Mesenchymal stem cell (in vitro differentiated cells and primary cell): ENCODE results near the gene ATG5.

Source experiments
- DNase-seq: peaks from one replicate; pipeline ENCODE4 v3.0.0-alpha.2; 2013
- H2AFZ ChIP-seq: one replicate; pipeline ENCODE4 v1.6.1; 2013; ENCODE audit warnings: low read depth, mild to moderate bottlenecking, control low read depth, inconsistent platforms, low read length, moderate library complexity
- H2AK5ac ChIP-seq: 2 replicates; pipeline ENCODE4 v1.6.1; 2013; ENCODE audit warnings: low read length, moderate library complexity, mild to moderate bottlenecking, inconsistent platforms; ENCODE audit not compliant: severe bottlenecking
- H2BK120ac ChIP-seq: one replicate; pipeline ENCODE4 v1.6.1; 2013; ENCODE audit warnings: low read depth, mild to moderate bottlenecking, inconsistent platforms, low read length, moderate library complexity
- H2BK12ac ChIP-seq, 2 experiments: one replicate each; pipeline ENCODE4 v1.6.1; 2013; ENCODE audit warnings: inconsistent platforms in 2 of 2, low read length in 2 of 2, mild to moderate bottlenecking in 2 of 2, moderate library complexity in 2 of 2, control low read depth in 1 of 2
- H2BK15ac ChIP-seq: one replicate; pipeline ENCODE4 v1.6.1; 2013; ENCODE audit warnings: mild to moderate bottlenecking, low read depth, inconsistent platforms; ENCODE audit not compliant: poor library complexity, severe bottlenecking
- H2BK5ac ChIP-seq: 2 replicates; pipeline ENCODE4 v1.6.1; 2013; ENCODE audit warnings: low read depth, mild to moderate bottlenecking, low read length, control low read depth, inconsistent platforms; ENCODE audit not compliant: poor library complexity, severe bottlenecking
- H3K14ac ChIP-seq, 2 experiments: one replicate each; pipeline ENCODE4 v1.6.1; 2013; ENCODE audit warnings: inconsistent platforms in 2 of 2, low read length in 2 of 2, control low read depth in 1 of 2, mild to moderate bottlenecking in 1 of 2, moderate library complexity in 1 of 2
- H3K18ac ChIP-seq, 2 experiments: one replicate each; pipeline ENCODE4 v1.6.1; 2013; ENCODE audit warnings: inconsistent platforms in 2 of 2, low read length in 2 of 2, control low read depth in 1 of 2, low read depth in 1 of 2, mild to moderate bottlenecking in 1 of 2
- H3K23ac ChIP-seq, 2 experiments: one replicate each; pipeline ENCODE4 v1.6.1; 2013; ENCODE audit warnings: inconsistent platforms in 2 of 2, low read length in 2 of 2, mild to moderate bottlenecking in 2 of 2, moderate library complexity in 2 of 2, control low read depth in 1 of 2
- H3K27ac ChIP-seq: 2 replicates; pipeline ENCODE4 v1.5.1; 2013; ENCODE audit warnings: mild to moderate bottlenecking, moderate library complexity, low read length, control low read depth, inconsistent platforms; ENCODE audit not compliant: poor library complexity, severe bottlenecking
- H3K27me3 ChIP-seq, 2 experiments: 2 replicates each; pipeline versions ENCODE4 v1.6.1 to v1.7.0; 2013; ENCODE audit warnings: low read length in 2 of 2, mild to moderate bottlenecking in 2 of 2, moderate library complexity in 2 of 2, control low read depth in 1 of 2, inconsistent platforms in 1 of 2; ENCODE audit not compliant: control insufficient read depth in 1 of 2, insufficient read depth in 1 of 2
- H3K36me3 ChIP-seq, 2 experiments: 2 replicates each; pipeline versions ENCODE4 v1.6.1 to v1.7.0; 2013; ENCODE audit warnings: low read length in 2 of 2, control low read depth in 1 of 2, inconsistent platforms in 1 of 2, low read depth in 1 of 2, mild to moderate bottlenecking in 1 of 2; ENCODE audit not compliant: insufficient read depth in 2 of 2, control insufficient read depth in 1 of 2
- H3K4ac ChIP-seq, 2 experiments: one replicate each; pipeline ENCODE4 v1.6.1; 2013; ENCODE audit warnings: inconsistent platforms in 2 of 2, low read length in 2 of 2, mild to moderate bottlenecking in 2 of 2, moderate library complexity in 2 of 2, control low read depth in 1 of 2, low read depth in 1 of 2
- H3K4me1 ChIP-seq: 2 replicates; pipeline ENCODE4 v1.6.1; 2013; ENCODE audit warnings: low read depth, low read length, control low read depth; ENCODE audit not compliant: control insufficient read depth, insufficient read depth
- H3K4me2 ChIP-seq: 2 replicates; pipeline ENCODE4 v1.6.1; 2013; ENCODE audit warnings: low read length, mild to moderate bottlenecking, inconsistent platforms; ENCODE audit not compliant: poor library complexity, severe bottlenecking
- H3K4me3 ChIP-seq, 2 experiments: 2 replicates each; pipeline versions ENCODE4 v1.5.1 to v1.7.0; 2013; ENCODE audit warnings: low read length in 2 of 2, mild to moderate bottlenecking in 2 of 2, control low read depth in 1 of 2, low read depth in 1 of 2; ENCODE audit not compliant: insufficient read depth in 1 of 2
- H3K79me1 ChIP-seq: replicated peaks from 2 replicates; pipeline ENCODE4 v1.6.1; 2013; ENCODE audit warnings: mild to moderate bottlenecking, control low read depth, low read length, inconsistent platforms; ENCODE audit not compliant: poor library complexity, severe bottlenecking
- H3K9ac ChIP-seq: 2 replicates; pipeline ENCODE4 v1.7.0; 2013; ENCODE audit warnings: mild to moderate bottlenecking, low read length, moderate library complexity
- H3K9me3 ChIP-seq: 2 replicates; pipeline ENCODE4 v1.7.0; 2013; ENCODE audit warnings: mild to moderate bottlenecking, low read length; ENCODE audit not compliant: control insufficient read depth
- H4K8ac ChIP-seq: one replicate; pipeline ENCODE4 v1.6.1; 2013; ENCODE audit warnings: inconsistent platforms, mild to moderate bottlenecking, low read length, moderate library complexity
- H4K91ac ChIP-seq: one replicate; pipeline ENCODE4 v1.6.1; 2013; ENCODE audit warnings: mild to moderate bottlenecking, low read length, inconsistent platforms
- WGBS: methylation state at CpG from one replicate; pipeline ENCODE4 v1.1.7; 2013; ENCODE audit warnings: mixed read lengths; 5-methylcytosine and 5-hydroxymethylcytosine counted together

ATG5 gene

DNA sequence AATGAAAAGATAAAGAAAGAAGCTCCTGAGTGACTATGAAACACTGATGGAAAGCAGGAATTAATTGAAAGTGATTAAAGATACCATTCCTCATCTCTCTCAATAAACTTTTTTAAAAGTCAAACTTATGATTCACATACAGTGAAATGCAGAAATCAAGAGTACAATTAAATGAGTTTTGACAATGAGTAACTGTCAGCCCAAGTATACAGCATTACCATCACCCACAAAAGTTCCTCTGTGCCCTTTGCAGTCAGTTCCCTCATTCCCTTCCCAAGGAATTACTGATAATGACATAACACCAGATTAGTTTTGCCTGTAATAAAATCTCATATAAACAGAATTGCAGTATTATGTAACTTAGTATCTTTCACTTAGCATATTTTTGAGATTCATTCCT is 44.5 kb downstream of the ATG5 start:
- no peak overlapping the region for H2AFZ ChIP-seq
- H3K9me3 ChIP-seq: peaks cover 5% of the 10 kb centered on the region
- H2BK12ac ChIP-seq: no peak overlapping the region
- DNase-seq: no peak
- no peak overlapping the region for H2AK5ac ChIP-seq
- no peak overlapping the region for H4K8ac ChIP-seq
- H3K79me1 ChIP-seq: peaks cover 27% of the 10 kb centered on the region
- no peak overlapping the region for H3K27ac ChIP-seq
- no peak overlapping the region for H3K9ac ChIP-seq
- no peak overlapping the region for H2BK120ac ChIP-seq
- H2BK5ac ChIP-seq: no peak overlapping the region
- no peak overlapping the region for H3K4me3 ChIP-seq
- H4K91ac ChIP-seq: no peak overlapping the region
- no peak overlapping the region for H3K4ac ChIP-seq
- H3K27me3 ChIP-seq: no peaks in the 10 kb centered on the region
- no peak overlapping the region for H3K14ac ChIP-seq
- H3K18ac ChIP-seq: no peak overlapping the region
- no peaks in the 10 kb centered on the region for H3K4me1 ChIP-seq
- H3K4me2 ChIP-seq: no peak overlapping the region
- no peak overlapping the region for H3K23ac ChIP-seq
- peaks cover 2 to 28% of the 10 kb centered on the region in 2 experiments for H3K36me3 ChIP-seq
- H2BK15ac ChIP-seq: no peak overlapping the region

DNA sequence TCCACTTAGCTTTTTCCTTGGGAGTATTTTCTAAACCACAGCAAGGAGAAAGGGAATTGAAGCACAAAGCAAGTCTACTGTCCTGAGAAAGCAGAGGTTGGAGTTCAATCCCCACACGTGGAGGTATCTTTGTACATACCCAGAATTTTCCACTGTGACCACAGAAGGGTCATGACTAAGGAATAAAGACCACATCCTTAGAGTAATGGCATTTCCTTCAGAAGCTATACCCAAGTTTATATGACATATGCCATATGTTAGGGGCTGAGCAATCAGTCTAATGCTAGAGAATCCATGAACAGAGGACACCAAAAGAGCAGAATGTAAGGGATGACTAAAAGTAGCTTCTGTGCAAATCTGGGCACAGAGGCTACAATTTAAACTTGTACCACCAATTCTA is 46.4 kb downstream of the ATG5 start:
- no peak overlapping the region for H3K4me3 ChIP-seq
- no peaks in the 10 kb centered on the region for H3K27me3 ChIP-seq
- H2AK5ac ChIP-seq: no peak overlapping the region
- H3K18ac ChIP-seq: no peak overlapping the region
- H4K91ac ChIP-seq: no peak overlapping the region
- no peak overlapping the region for H3K27ac ChIP-seq
- no peaks in the 10 kb centered on the region for H3K4me1 ChIP-seq
- H3K9ac ChIP-seq: no peak overlapping the region
- H3K9me3 ChIP-seq: peaks cover 4% of the 10 kb centered on the region
- 0% methylated on average over 1 of the region's 1 CpG for WGBS
- H3K4me2 ChIP-seq: no peak overlapping the region
- no peak overlapping the region for H2BK15ac ChIP-seq
- H2BK12ac ChIP-seq: no peak overlapping the region
- H3K79me1 ChIP-seq: peaks cover 20% of the 10 kb centered on the region
- H2AFZ ChIP-seq: no peak overlapping the region
- no peak overlapping the region for H2BK5ac ChIP-seq
- H3K36me3 ChIP-seq: peaks cover 2 to 25% of the 10 kb centered on the region in 2 experiments
- DNase-seq: peak; percentile 85
- H3K4ac ChIP-seq: no peak overlapping the region
- peak overlapping the region; percentile 69 for H4K8ac ChIP-seq
- H3K23ac ChIP-seq: no peak overlapping the region
- no peak overlapping the region for H2BK120ac ChIP-seq
- H3K14ac ChIP-seq: no peak overlapping the region

DNA sequence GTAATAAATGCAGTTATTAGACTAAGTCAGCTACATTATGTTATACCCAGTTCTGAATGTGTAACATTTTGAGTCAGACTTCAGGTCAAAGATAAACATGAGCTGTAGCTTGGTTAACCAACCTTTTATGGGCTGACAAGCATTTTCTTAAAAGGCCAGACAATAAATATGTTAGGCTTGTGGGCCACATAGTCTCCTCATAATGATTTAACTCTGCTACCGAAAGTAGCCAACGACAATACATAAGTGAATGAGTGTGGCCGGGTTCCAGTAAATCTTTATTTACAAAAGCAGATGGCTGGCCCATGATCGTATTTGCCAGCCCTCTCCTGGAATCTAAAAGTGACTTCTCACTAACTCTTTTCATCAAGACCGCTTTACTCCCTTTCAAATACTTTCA is 49.9 kb downstream of the ATG5 start:
- H3K9me3 ChIP-seq: no peaks in the 10 kb centered on the region
- no peak overlapping the region for H3K9ac ChIP-seq
- H3K36me3 ChIP-seq: peaks cover 2 to 21% of the 10 kb centered on the region in 2 experiments
- no peak overlapping the region for H4K8ac ChIP-seq
- H3K4me2 ChIP-seq: no peak overlapping the region
- H2BK120ac ChIP-seq: no peak overlapping the region
- peak; percentile 68 for DNase-seq
- 40% methylated on average over 5 of the region's 5 CpGs for whole genome bisulfite sequencing
- no peak overlapping the region for H2AFZ ChIP-seq
- peaks cover 14% of the 10 kb centered on the region for H3K79me1 ChIP-seq
- H2BK5ac ChIP-seq: no peak overlapping the region
- no peaks in the 10 kb centered on the region for H3K27me3 ChIP-seq
- H4K91ac ChIP-seq: no peak overlapping the region
- H3K14ac ChIP-seq: no peak overlapping the region
- no peak overlapping the region for H3K4ac ChIP-seq
- H3K18ac ChIP-seq: no peak overlapping the region
- peak overlapping the region; percentile 60 for H3K27ac ChIP-seq
- no peak overlapping the region for H3K4me3 ChIP-seq
- H2AK5ac ChIP-seq: no peak overlapping the region
- H2BK12ac ChIP-seq: no peak overlapping the region
- no peak overlapping the region for H2BK15ac ChIP-seq
- no peaks in the 10 kb centered on the region for H3K4me1 ChIP-seq
- H3K23ac ChIP-seq: no peak overlapping the region

DNA sequence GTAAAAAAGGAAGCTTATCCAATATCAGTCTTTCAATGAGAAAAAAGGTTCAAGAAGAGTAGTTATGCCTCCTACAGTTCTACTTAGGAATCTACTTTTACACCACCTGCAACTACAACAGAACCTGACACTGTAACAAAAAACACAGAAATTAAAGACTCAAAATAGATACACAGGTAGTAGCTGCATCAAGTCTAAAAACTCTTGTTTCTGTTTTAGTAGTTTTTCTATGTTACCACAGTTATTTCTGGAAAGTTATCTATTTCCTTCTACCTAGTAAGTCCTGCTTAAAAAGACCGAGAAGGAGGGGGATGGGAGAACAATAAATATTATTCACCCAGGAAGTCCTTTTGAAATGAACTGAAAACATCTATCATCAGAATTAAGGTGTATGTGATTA is 52.5 kb downstream of the ATG5 start:
- Histone ChIP-seq H3K4ac (no peak overlapping the region), H2BK12ac (no peak overlapping the region), H2AFZ (no peak overlapping the region), H2BK120ac (no peak overlapping the region), H2AK5ac (no peak overlapping the region), H3K27me3 (no peaks in the 10 kb centered on the region), H3K4me3 (no peak overlapping the region), H3K27ac (no peak overlapping the region), H3K9ac (no peak overlapping the region), H3K18ac (no peak overlapping the region), H3K36me3 (peaks cover 7 to 12% of the 10 kb centered on the region in 2 experiments), H3K79me1 (peaks cover 17% of the 10 kb centered on the region), H2BK5ac (no peak overlapping the region), H4K8ac (no peak overlapping the region), H3K14ac (no peak overlapping the region), H3K4me2 (no peak overlapping the region), H3K4me1 (no peaks in the 10 kb centered on the region), H4K91ac (no peak overlapping the region), H3K23ac (no peak overlapping the region), H2BK15ac (no peak overlapping the region), H3K9me3 (peaks cover 3% of the 10 kb centered on the region)
- no CpG with 5 or more reads among the region's 1 CpG for WGBS
- no peak for DNase-seq
